Adrenal gland (tissue), 12 donors: ENCODE measurements around the gene SPO11. TPM values are rescaled to one million over a fixed set of nuclear protein-coding genes. Genes with fewer than 3 reads are reported as not detected.

Experiments
- DNase-seq, 7 donors: peaks; one replicate each; pipeline ENCODE4 v3.0.0-alpha.2; 2019 to 2020
- H3K27ac ChIP-seq, 5 donors: fragments of 200-600 bp; sonication (generic) in 4 of 5; 1 replicate in 3 of 5; 2 replicates in 2 of 5; pipeline versions ENCODE4 v1.5.1 to v1.8.0; 2016 to 2020; ENCODE audit warnings: mild to moderate bottlenecking in 1 of 5
- H3K27me3 ChIP-seq: fragments of 200-600 bp; 2 replicates; pipeline ENCODE4 v1.8.0; 2021
- H3K36me3 ChIP-seq, 2 donors: fragments of 200-600 bp; replicated peaks in 1 of 2; 1 replicate in 1 of 2; 2 replicates in 1 of 2; pipeline versions ENCODE4 v1.5.1 to v1.8.0; 2018 to 2022
- H3K4me1 ChIP-seq, 2 donors: fragments of 200-600 bp; replicated peaks in 1 of 2; 1 replicate in 1 of 2; 2 replicates in 1 of 2; pipeline versions ENCODE4 v1.5.1 to v1.8.0; 2018 to 2021
- H3K4me3 ChIP-seq, 4 donors: fragments of 200-600 bp; sonication (generic) in 3 of 4; one replicate each; pipeline ENCODE4 v1.5.1; 2016 to 2018
- H3K9me3 ChIP-seq, 3 donors: fragments of 200-600 bp; sonication (generic) in 1 of 3; replicated peaks in 1 of 3; 1 replicate in 2 of 3; 2 replicates in 1 of 3; pipeline versions ENCODE4 v1.5.1 to v1.8.0; 2016 to 2021
- CTCF ChIP-seq, 6 experiments: fragments of 450-650 bp in 4 of 6; fragments of 200-600 bp in 2 of 6; sonication (generic) in 1 of 6; IDR thresholded peaks; 1 replicate in 5 of 6; 2 replicates in 1 of 6; pipeline versions ENCODE4 v1.5.1 to v1.8.0; 2016 to 2021; ENCODE audit warnings: antibody characterized with exemption in 6 of 6, mild to moderate bottlenecking in 2 of 6, moderate library complexity in 1 of 6
- POLR2A ChIP-seq, 2 donors: fragments of 450-650 bp; IDR thresholded peaks; one replicate each; pipeline ENCODE4 v1.6.1; 2017; ENCODE audit warnings: antibody characterized with exemption in 2 of 2, mild to moderate bottlenecking in 2 of 2, moderate library complexity in 1 of 2
- WGBS, 4 donors: extraction: QIAGEN DNeasy Blood & Tissue Kit in 2 of 4; methylation state at CpG; one replicate each; pipeline versions ENCODE4 v1.1.5 to v1.1.7; 2013 to 2017; 5-methylcytosine and 5-hydroxymethylcytosine counted together
- intact Hi-C, 2 donors: fragments of 100-400 bp; cut with DNase I; formaldehyde crosslinking; loops; one replicate each; pipeline versions ENCODE4 v1.14.1 to v1.15.0; 2022 to 2023
- polyA plus RNA-seq, 3 donors: library from polyadenylated mRNA; stranded (reverse); fragments of 200-250 nt in 2 of 3; fragments of 350-450 nt in 1 of 3; fragmentation: Illumina TruSeq in 1 of 3; extraction: RNeasy Lipid Tissue Mini Kit (QIAGEN cat#74804) in 1 of 3; gene quantifications; one replicate each; pipeline ENCODE4 v1.2.3, GENCODE V29; 2013 to 2014
- total RNA-seq, 9 donors: library from RNA; depleted of rRNA in 4 of 9; stranded (reverse); fragments of >200 nt in 4 of 9; fragments of 120-200 nt in 1 of 9; fragmentation: NEBNext Ultra II Directional in 1 of 9; extraction: Animal tissue kit (Norgen Biotek cat#: 25700) in 1 of 9; gene quantifications; one replicate each; pipeline versions ENCODE4 v1.1.0 to v1.2.4, GENCODE V29; 2013 to 2023
- donor health status: healthy with polysubstance abuse.
- donor health status: Bipolar disorder and iron deficiency.
- donor health status: DM: yes; HTN: yes; CAD: no.
- donor health status: DM: no; HTN: no; CAD: no.
- donor health status: DM: no; HTN: no; CAD: no.
- donor health status: DM: yes; HTN: yes; CAD: no.

Gene SPO11
- total and polyA plus RNA-seq, 12 donors, result not detected

GRCh38 chr20:57351042-57351783, 21.6 kb downstream of the SPO11 start, which contains the start of gene RAE1:
Gene RAE1, plus strand, starts transcription at chr20:57351255. Its CDS starts 2,784 bp downstream, at chr20:57354039.
- Histone ChIP-seq H3K36me3 (no peaks in the 10 kb centered on the region), H3K4me1 (peaks cover 5 to 14% of the 10 kb centered on the region in 2 donors), H3K4me3 (peak within 1 kb of the TSS in 3 of 4 donors; percentile 38 to 83 (median 65)), H3K27ac (peak within 1 kb of the TSS in 4 of 5 donors; percentile 34 to 92 (median 72)), H3K27me3 (no peaks in the 10 kb centered on the region), H3K9me3 (no peaks in the 10 kb centered on the region)
- TF ChIP-seq CTCF (IDR thresholded peaks at IDR 0.05), result no peak
- peak in 1 of 2 donors; percentile 43 for TF ChIP-seq POLR2A (IDR thresholded peaks at IDR 0.05)
- peak; percentile 88 to 95 (median 93) for DNase-seq
- intact Hi-C loops, result no loop called here
- 0% methylated on average over 18 to 64 of the region's 64 CpGs for WGBS, 4 donors

GRCh38 chr20:57352305-57352704, 22.7 kb downstream of the SPO11 start:
- Histone ChIP-seq H3K36me3 (no peaks in the 10 kb centered on the region), H3K4me3 (no peak overlapping the region), H3K27me3 (no peaks in the 10 kb centered on the region), H3K4me1 (peaks cover 5 to 14% of the 10 kb centered on the region in 2 donors), H3K27ac (no peak overlapping the region), H3K9me3 (no peaks in the 10 kb centered on the region)
- no peak for DNase-seq
- no peak for TF ChIP-seq CTCF (IDR thresholded peaks at IDR 0.05)
- TF ChIP-seq POLR2A (IDR thresholded peaks at IDR 0.05), result no peak
- intact Hi-C loops, result no loop called here
- 78 to 86% (median 81%) methylated on average over 6 of the region's 6 CpGs for whole genome bisulfite sequencing, 4 donors

- Histone ChIP-seq H3K27me3 (no peaks in the 10 kb centered on the region), H3K9me3 (no peaks in the 10 kb centered on the region), H3K36me3 (no peaks in the 10 kb centered on the region), H3K27ac (no peak overlapping the region), H3K4me3 (no peak overlapping the region), H3K4me1 (peaks cover 5 to 14% of the 10 kb centered on the region in 2 donors)
- intact Hi-C loops, result no loop called here
- no peak for DNase-seq
- 88 to 94% (median 93%) methylated on average over 9 of the region's 9 CpGs for WGBS, 4 donors
- TF ChIP-seq CTCF (IDR thresholded peaks at IDR 0.05), result no peak
- TF ChIP-seq POLR2A (IDR thresholded peaks at IDR 0.05), result no peak
These were observed 23.7 kb downstream of the SPO11 start for GRCh38 chr20:57353351-57353750.

- Histone ChIP-seq H3K4me3 (no peak overlapping the region), H3K9me3 (no peaks in the 10 kb centered on the region), H3K36me3 (peaks cover 0 to 42% of the 10 kb centered on the region in 2 donors), H3K27me3 (no peaks in the 10 kb centered on the region), H3K27ac (peak overlapping the region in 1 of 5 donors; percentile 15), H3K4me1 (no peaks in the 10 kb centered on the region)
- TF ChIP-seq CTCF (IDR thresholded peaks at IDR 0.05) (no peak), POLR2A (IDR thresholded peaks at IDR 0.05) (no peak)
- intact Hi-C loops, result no loop called here
- no peak for DNase-seq
- 65 to 84% (median 79%) methylated on average over 6 of the region's 6 CpGs for WGBS, 4 donors
These were observed 31.9 kb downstream of the SPO11 start for GRCh38 chr20:57361517-57361916.
